Bronchial epithelial cell (primary cell): ENCODE results near the gene ENTPD3. TPM values are rescaled to one million over a fixed set of nuclear protein-coding genes. Genes with fewer than 3 reads are reported as not detected.
A peak's percentile ranks its signal among the peaks of the same experiment; 100 is the strongest.

Experiments
- DNase-seq: peaks from one replicate; pipeline ENCODE4 v3.0.0-alpha.2; 2010; ENCODE audit warnings: low read depth
- FAIRE-seq: peaks from 2 replicates; lab custom pipeline; 2011; peaks lifted over from hg19 to GRCh38; lab: Jason Lieb, UNC
- H3K27me3 ChIP-seq: 2 replicates; pipeline ENCODE4 v1.5.1; 2011; ENCODE audit warnings: low read length; ENCODE audit not compliant: control insufficient read depth, insufficient read depth
- H3K36me3 ChIP-seq: 2 replicates; pipeline ENCODE4 v1.5.1; 2011; ENCODE audit warnings: low read length; ENCODE audit not compliant: control insufficient read depth, insufficient read depth
- H3K4me3 ChIP-seq: 2 replicates; pipeline ENCODE4 v1.5.1; 2011; ENCODE audit warnings: mild to moderate bottlenecking, low read depth, low read length, control low read depth
- CTCF ChIP-seq: IDR thresholded peaks from 2 replicates; pipeline ENCODE4 v1.5.1; 2011; ENCODE audit warnings: mild to moderate bottlenecking, moderate library complexity, low read length, control low read depth, inconsistent platforms; ENCODE audit not compliant: insufficient read depth, severe bottlenecking
- total RNA-seq: library from RNA; depleted of rRNA; stranded (reverse); fragments of >200 nt; gene quantifications from 2 replicates; pipeline ENCODE4 v1.2.1, GENCODE V29; 2014

The ENTPD3 gene
- total RNA-seq, 1 donor from 2014 or later = 8.4 TPM

GRCh38 chr3:40451551-40451950, 64.6 kb downstream of the ENTPD3 start:
- H3K4me3 ChIP-seq = no peak overlapping the region
- TF ChIP-seq CTCF = no peak
- no peaks in the 10 kb centered on the region for H3K27me3 ChIP-seq
- DNase-seq (peak; percentile 69), FAIRE-seq (no peak)
- H3K36me3 ChIP-seq = no peaks in the 10 kb centered on the region

GRCh38 chr3:40452057-40452456, 65.1 kb downstream of the ENTPD3 start:
- peak overlapping the region; percentile 67 for H3K4me3 ChIP-seq
- no peaks in the 10 kb centered on the region for H3K27me3 ChIP-seq
- no peak for FAIRE-seq
- no peak for TF ChIP-seq CTCF
- no peaks in the 10 kb centered on the region for H3K36me3 ChIP-seq
- DNase-seq = no peak

- TF ChIP-seq CTCF = no peak
- FAIRE-seq (no peak), DNase-seq (no peak)
- no peaks in the 10 kb centered on the region for H3K27me3 ChIP-seq
- peak overlapping the region; percentile 67 for H3K4me3 ChIP-seq
- H3K36me3 ChIP-seq = no peaks in the 10 kb centered on the region
Measured at GRCh38 chr3:40452562-40452875, 65.5 kb downstream of the ENTPD3 start.

- H3K36me3 ChIP-seq = peaks cover under 1% of the 10 kb centered on the region
- DNase-seq = peak; percentile 98
- H3K27me3 ChIP-seq = no peaks in the 10 kb centered on the region
- H3K4me3 ChIP-seq = peak overlapping the region; percentile 67
- FAIRE-seq = peak; percentile 93
- no peak for TF ChIP-seq CTCF
Measured at GRCh38 chr3:40452876-40453730, 66.1 kb downstream of the ENTPD3 start.

- Histone ChIP-seq H3K27me3 (no peaks in the 10 kb centered on the region), H3K36me3 (peaks cover 7% of the 10 kb centered on the region), H3K4me3 (no peak overlapping the region)
- DNase-seq = no peak
- no peak for FAIRE-seq
- no peak for TF ChIP-seq CTCF
Measured at GRCh38 chr3:40453933-40454332, 66.9 kb downstream of the ENTPD3 start.
